Neural progenitor cell (in vitro differentiated cells): ENCODE data around the gene EXD2. TPM values are rescaled to one million over a fixed set of nuclear protein-coding genes. Genes with fewer than 3 reads are reported as not detected.

Experiments
- DNase-seq: peaks from one replicate; pipeline ENCODE4 v3.0.0-alpha.2; 2016; ENCODE audit warnings: low spot score
- H2AFZ ChIP-seq: fragments of 200-600 bp; sonication (generic); replicated peaks from 2 replicates; pipeline ENCODE4 v1.6.1; 2016; ENCODE audit warnings: antibody characterized with exemption
- H3F3A ChIP-seq: fragments of 200-600 bp; sonication (generic); 2 replicates; pipeline ENCODE4 v1.6.1; 2016; ENCODE audit warnings: antibody characterized with exemption, low read depth
- H3K27ac ChIP-seq: fragments of 200-600 bp; sonication (generic); 2 replicates; pipeline ENCODE4 v1.5.1; 2016; ENCODE audit warnings: mild to moderate bottlenecking
- H3K27me3 ChIP-seq: fragments of 200-600 bp; sonication (generic); 2 replicates; pipeline ENCODE4 v1.6.1; 2016; ENCODE audit warnings: mild to moderate bottlenecking, moderate library complexity
- H3K36me3 ChIP-seq: fragments of 200-600 bp; sonication (generic); 2 replicates; pipeline ENCODE4 v1.5.1; 2016
- H3K4me1 ChIP-seq: fragments of 200-600 bp; sonication (generic); 2 replicates; pipeline ENCODE4 v1.6.1; 2016; ENCODE audit warnings: mixed run types
- H3K4me2 ChIP-seq: fragments of 200-600 bp; sonication (generic); 2 replicates; pipeline ENCODE4 v1.6.1; 2016
- H3K4me3 ChIP-seq: fragments of 200-600 bp; sonication (generic); 2 replicates; pipeline ENCODE4 v1.5.1; 2016
- H3K79me2 ChIP-seq: fragments of 200-600 bp; sonication (generic); 2 replicates; pipeline ENCODE4 v1.6.1; 2016; ENCODE audit warnings: low read depth
- H3K9ac ChIP-seq: fragments of 200-600 bp; sonication (generic); 2 replicates; pipeline ENCODE4 v1.6.1; 2016
- H3K9me3 ChIP-seq: fragments of 200-600 bp; sonication (generic); 2 replicates; pipeline ENCODE4 v1.5.1; 2016; ENCODE audit warnings: low read depth
- H4K20me1 ChIP-seq: fragments of 200-600 bp; sonication (generic); 2 replicates; pipeline ENCODE4 v1.6.1; 2016; ENCODE audit warnings: low read depth
- H3K27ac Mint-ChIP-seq: 3 replicates; pipeline ENCODE4 v1.8.0; 2021; ENCODE audit warnings: mixed read lengths
- H3K27me3 Mint-ChIP-seq: 2 replicates; pipeline ENCODE4 v1.8.0; 2022; ENCODE audit warnings: low read depth, mild to moderate bottlenecking, inconsistent platforms, moderate library complexity, mixed read lengths; ENCODE audit not compliant: insufficient read depth
- H3K36me3 Mint-ChIP-seq: 3 replicates; pipeline ENCODE4 v1.8.0; 2021; ENCODE audit warnings: mixed read lengths
- H3K4me1 Mint-ChIP-seq: 3 replicates; pipeline ENCODE4 v1.8.0; 2021; ENCODE audit warnings: mixed read lengths
- H3K4me3 Mint-ChIP-seq: 3 replicates; pipeline ENCODE4 v1.8.0; 2021; ENCODE audit warnings: mild to moderate bottlenecking, moderate library complexity, mixed read lengths
- H3K9me3 Mint-ChIP-seq: 3 replicates; pipeline ENCODE4 v1.8.0; 2020; ENCODE audit warnings: mixed read lengths
- CTCF ChIP-seq: fragments of 200-600 bp; sonication (generic); IDR thresholded peaks from 2 replicates; pipeline ENCODE4 v1.5.1; 2017; ENCODE audit warnings: antibody characterized with exemption, mild to moderate bottlenecking
- EZH2 ChIP-seq: fragments of 200-600 bp; sonication (generic); IDR thresholded peaks from 2 replicates; pipeline ENCODE4 v1.6.1; 2017; ENCODE audit warnings: antibody characterized with exemption, mild to moderate bottlenecking, moderate library complexity
- EZH2phosphoT487 ChIP-seq: fragments of 200-600 bp; sonication (generic); IDR thresholded peaks from 2 replicates; pipeline ENCODE4 v1.6.1; 2017; ENCODE audit warnings: antibody characterized with exemption
- total RNA-seq: library from RNA; depleted of rRNA; stranded (reverse); fragments of >200 nt; gene quantifications from 2 replicates; pipeline ENCODE4 v1.2.3, GENCODE V29; 2015; ENCODE audit warnings: low replicate concordance

The EXD2 gene
- total RNA-seq, 1 donor from 2014 or later: 23.2 TPM

- Histone ChIP-seq H3F3A (no peaks in the 10 kb centered on the region), H4K20me1 (no peaks in the 10 kb centered on the region), H3K9ac (no peak overlapping the region), H3K4me1 (no peaks in the 10 kb centered on the region), H3K79me2 (peaks cover 30% of the 10 kb centered on the region), H3K4me3 (no peak overlapping the region), H2AFZ (no peak overlapping the region), H3K27me3 (no peaks in the 10 kb centered on the region), H3K36me3 (no peaks in the 10 kb centered on the region), H3K27ac (no peak overlapping the region), H3K9me3 (no peaks in the 10 kb centered on the region), H3K4me2 (no peak overlapping the region)
- Mint-ChIP-seq H3K9me3 (no peaks in the 10 kb centered on the region), H3K4me3 (no peak overlapping the region), H3K27me3 (peaks cover 2% of the 10 kb centered on the region), H3K4me1 (peaks cover 15% of the 10 kb centered on the region), H3K36me3 (no peaks in the 10 kb centered on the region), H3K27ac (no peak overlapping the region)
- no peak for TF ChIP-seq CTCF
- no peak for TF ChIP-seq EZH2
- no peak for DNase-seq
These were observed 2.4 kb downstream of the EXD2 start for GRCh38 chr14:69193721-69194120.

GRCh38 chr14:69199786-69200185 is 8.5 kb downstream of the EXD2 start:
- no peak overlapping the region for H3K4me3 Mint-ChIP-seq
- no peak overlapping the region for H3K4me2 ChIP-seq
- H3K9me3 ChIP-seq: no peaks in the 10 kb centered on the region
- TF ChIP-seq EZH2: no peak
- no peak for TF ChIP-seq EZH2phosphoT487
- TF ChIP-seq CTCF: no peak
- H3F3A ChIP-seq: no peaks in the 10 kb centered on the region
- no peak overlapping the region for H3K9ac ChIP-seq
- H3K27ac Mint-ChIP-seq: no peak overlapping the region
- H3K4me3 ChIP-seq: no peak overlapping the region
- H2AFZ ChIP-seq: no peak overlapping the region
- H3K27me3 Mint-ChIP-seq: no peaks in the 10 kb centered on the region
- no peaks in the 10 kb centered on the region for H3K4me1 ChIP-seq
- H4K20me1 ChIP-seq: peaks cover 6% of the 10 kb centered on the region
- no peaks in the 10 kb centered on the region for H3K27me3 ChIP-seq
- no peaks in the 10 kb centered on the region for H3K36me3 ChIP-seq
- no peaks in the 10 kb centered on the region for H3K9me3 Mint-ChIP-seq
- no peak for DNase-seq
- no peak overlapping the region for H3K27ac ChIP-seq
- no peaks in the 10 kb centered on the region for H3K4me1 Mint-ChIP-seq
- no peaks in the 10 kb centered on the region for H3K36me3 Mint-ChIP-seq
- H3K79me2 ChIP-seq: peaks cover 10% of the 10 kb centered on the region

GRCh38 chr14:69204753-69205152 is 13.5 kb downstream of the EXD2 start:
- no peaks in the 10 kb centered on the region for H3K27me3 ChIP-seq
- no peak overlapping the region for H3K27ac ChIP-seq
- H2AFZ ChIP-seq: no peak overlapping the region
- H3K9ac ChIP-seq: no peak overlapping the region
- TF ChIP-seq EZH2phosphoT487: no peak
- TF ChIP-seq EZH2: no peak
- TF ChIP-seq CTCF: no peak
- H3K4me1 ChIP-seq: no peaks in the 10 kb centered on the region
- Mint-ChIP-seq H3K27me3 (no peaks in the 10 kb centered on the region), H3K4me3 (no peak overlapping the region), H3K27ac (no peak overlapping the region), H3K4me1 (peaks cover 3% of the 10 kb centered on the region), H3K9me3 (no peaks in the 10 kb centered on the region), H3K36me3 (no peaks in the 10 kb centered on the region)
- no peak for DNase-seq
- H3K79me2 ChIP-seq: peaks cover 3% of the 10 kb centered on the region
- no peaks in the 10 kb centered on the region for H3K9me3 ChIP-seq
- H3K36me3 ChIP-seq: no peaks in the 10 kb centered on the region
- H3K4me3 ChIP-seq: no peak overlapping the region
- peaks cover 6% of the 10 kb centered on the region for H4K20me1 ChIP-seq
- H3F3A ChIP-seq: no peaks in the 10 kb centered on the region
- no peak overlapping the region for H3K4me2 ChIP-seq
